Measurements from ENCODE around the gene BEST2. TPM values are rescaled to one million over a fixed set of nuclear protein-coding genes. Genes with fewer than 3 reads are reported as not detected.
"Not testable (repeated sequence)": the region's sequence is repeated elsewhere in the genome, so short reads cannot be mapped to it uniquely, and the experiment has no call there.

Gene BEST2
- total RNA-seq, 1 experiment from 2014 or later: 0.70 TPM

- CTCF ChIA-PET: interaction anchor here (0.5 to 14.5 kb wide), 13 partner anchors 8 to 121 kb away, joined by 3 to 307 read pairs (median 6); partner anchors contain the start of genes GCDH and HOOK2
- POLR2A ChIA-PET: interaction anchor here (0.7 to 8.4 kb wide), 5 partner anchors 9 to 60 kb away, joined by 4 to 410 read pairs (median 6); partner anchors contain the start of genes GET3, HOOK2 and RNASEH2A
- peaks cover 66% of the 10 kb centered on the region for H3K36me3 Mint-ChIP-seq (ENCODE audit: insufficient read depth, unreplicated experiment)
- H3K9me3 Mint-ChIP-seq (ENCODE audit: unreplicated experiment): no peaks in the 10 kb centered on the region
- no peaks in the 10 kb centered on the region for H3K27me3 Mint-ChIP-seq (ENCODE audit: insufficient read depth, unreplicated experiment)
- H3K27ac Mint-ChIP-seq (ENCODE audit: low read depth, unreplicated experiment): no peak overlapping the region
- no peak for DNase-seq (ENCODE audit: unreplicated experiment)
- intact Hi-C loops (cut with micrococcal nuclease): no loop called here
- H3K4me3 Mint-ChIP-seq (ENCODE audit: unreplicated experiment): no peak overlapping the region
- BruUV-seq (replicated peaks): no TSS peak
- TF ChIP-seq, protein P1, sequence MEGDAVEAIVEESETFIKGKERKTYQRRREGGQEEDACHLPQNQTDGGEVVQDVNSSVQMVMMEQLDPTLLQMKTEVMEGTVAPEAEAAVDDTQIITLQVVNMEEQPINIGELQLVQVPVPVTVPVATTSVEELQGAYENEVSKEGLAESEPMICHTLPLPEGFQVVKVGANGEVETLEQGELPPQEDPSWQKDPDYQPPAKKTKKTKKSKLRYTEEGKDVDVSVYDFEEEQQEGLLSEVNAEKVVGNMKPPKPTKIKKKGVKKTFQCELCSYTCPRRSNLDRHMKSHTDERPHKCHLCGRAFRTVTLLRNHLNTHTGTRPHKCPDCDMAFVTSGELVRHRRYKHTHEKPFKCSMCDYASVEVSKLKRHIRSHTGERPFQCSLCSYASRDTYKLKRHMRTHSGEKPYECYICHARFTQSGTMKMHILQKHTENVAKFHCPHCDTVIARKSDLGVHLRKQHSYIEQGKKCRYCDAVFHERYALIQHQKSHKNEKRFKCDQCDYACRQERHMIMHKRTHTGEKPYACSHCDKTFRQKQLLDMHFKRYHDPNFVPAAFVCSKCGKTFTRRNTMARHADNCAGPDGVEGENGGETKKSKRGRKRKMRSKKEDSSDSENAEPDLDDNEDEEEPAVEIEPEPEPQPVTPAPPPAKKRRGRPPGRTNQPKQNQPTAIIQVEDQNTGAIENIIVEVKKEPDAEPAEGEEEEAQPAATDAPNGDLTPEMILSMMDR (IDR thresholded peaks at IDR 0.05; ENCODE audit: unreplicated experiment): no peak
- H3K4me1 Mint-ChIP-seq (ENCODE audit: insufficient read depth, unreplicated experiment): peaks cover 20% of the 10 kb centered on the region
Observed at GRCh38 chr19:12797141-12797587, 45.6 kb downstream of the BEST2 start.

GRCh38 chr19:12797607-12798006 lies 46.0 kb downstream of the BEST2 start:
- DNase-seq (ENCODE audit: unreplicated experiment); intact Hi-C loops (cut with micrococcal nuclease); H3K27me3 Mint-ChIP-seq (ENCODE audit: insufficient read depth, unreplicated experiment); BruUV-seq (replicated peaks); H3K9me3 Mint-ChIP-seq (ENCODE audit: unreplicated experiment); H3K27ac Mint-ChIP-seq (ENCODE audit: low read depth, unreplicated experiment); H3K4me3 Mint-ChIP-seq (ENCODE audit: unreplicated experiment): not testable (repeated sequence)
- Mint-ChIP-seq H3K4me1 (ENCODE audit: insufficient read depth, unreplicated experiment) (peaks cover 24% of the 10 kb centered on the region), H3K36me3 (ENCODE audit: insufficient read depth, unreplicated experiment) (peaks cover 62% of the 10 kb centered on the region)
- ChIA-PET CTCF (interaction anchor here (0.6 to 14.5 kb wide), 8 partner anchors 12 to 85 kb away, joined by 3 to 307 read pairs (median 5); partner anchors contain the start of genes HOOK2 and TRIR), POLR2A (interaction anchor here (0.7 to 8.4 kb wide), 4 partner anchors 21 to 60 kb away, joined by 3 to 410 read pairs (median 4); partner anchors contain the start of genes GET3 and HOOK2)

- TF ChIP-seq, protein P1 (IDR thresholded peaks at IDR 0.05; ENCODE audit: unreplicated experiment): no peak
- no TSS peak for BruUV-seq (replicated peaks)
- Mint-ChIP-seq H3K27me3 (ENCODE audit: insufficient read depth, unreplicated experiment) (no peaks in the 10 kb centered on the region), H3K27ac (ENCODE audit: low read depth, unreplicated experiment) (no peak overlapping the region), H3K4me3 (ENCODE audit: unreplicated experiment) (peak overlapping the region; percentile 82), H3K4me1 (ENCODE audit: insufficient read depth, unreplicated experiment) (peaks cover 19% of the 10 kb centered on the region), H3K9me3 (ENCODE audit: unreplicated experiment) (no peaks in the 10 kb centered on the region), H3K36me3 (ENCODE audit: insufficient read depth, unreplicated experiment) (peaks cover 39% of the 10 kb centered on the region)
- ChIA-PET POLR2A (interaction anchor here (0.6 to 4.4 kb wide), 5 partner anchors 8 to 104 kb away, joined by 3 to 54 read pairs (median 7); partner anchors contain the start of genes FBXW9, JUNB and TNPO2), CTCF (interaction anchor here (1.3 to 14.5 kb wide), 4 partner anchors 24 to 50 kb away, joined by 3 to 307 read pairs (median 162); partner anchors contain the start of gene HOOK2)
- no peak for DNase-seq (ENCODE audit: unreplicated experiment)
- intact Hi-C loops (cut with micrococcal nuclease): loop anchor here (5.0 kb wide), 1 partner anchor 37 kb away; the partner anchor contains the start of gene MAST1
Observed at GRCh38 chr19:12799742-12800465, 48.3 kb downstream of the BEST2 start.

GRCh38 chr19:12800466-12800770 lies 48.8 kb downstream of the BEST2 start:
- intact Hi-C loops (cut with micrococcal nuclease): loop anchor here (5.0 kb wide), 1 partner anchor 37 kb away; the partner anchor contains the start of gene MAST1

More at GRCh38 chr19:12800466-12800770, 48.8 kb downstream of the BEST2 start:
- POLR2A ChIA-PET: interaction anchor here (0.7 to 4.4 kb wide), 10 partner anchors 8 to 131 kb away, joined by 3 to 54 read pairs (median 4); partner anchors contain the start of genes GCDH, GET3, JUNB and TNPO2
- TF ChIP-seq, protein P1 (IDR thresholded peaks at IDR 0.05; ENCODE audit: unreplicated experiment): no peak
- Mint-ChIP-seq H3K27me3 (ENCODE audit: insufficient read depth, unreplicated experiment) (no peaks in the 10 kb centered on the region), H3K4me1 (ENCODE audit: insufficient read depth, unreplicated experiment) (peaks cover 19% of the 10 kb centered on the region), H3K36me3 (ENCODE audit: insufficient read depth, unreplicated experiment) (peaks cover 34% of the 10 kb centered on the region), H3K27ac (ENCODE audit: low read depth, unreplicated experiment) (peak overlapping the region; percentile 79), H3K9me3 (ENCODE audit: unreplicated experiment) (no peaks in the 10 kb centered on the region), H3K4me3 (ENCODE audit: unreplicated experiment) (peak overlapping the region; percentile 82)
- no peak for DNase-seq (ENCODE audit: unreplicated experiment)
- no TSS peak for BruUV-seq (replicated peaks)
- CTCF ChIA-PET: interaction anchor here (1.3 to 14.5 kb wide), 4 partner anchors 25 to 49 kb away, joined by 3 to 307 read pairs (median 162); partner anchors contain the start of gene HOOK2
